ENCODE data around the gene ADAMTS17. TPM values are rescaled to one million over a fixed set of nuclear protein-coding genes. Genes with fewer than 3 reads are reported as not detected.

ADAMTS17 gene
- total RNA-seq, 1 experiment from 2014 or later: 4.2 TPM

DNA sequence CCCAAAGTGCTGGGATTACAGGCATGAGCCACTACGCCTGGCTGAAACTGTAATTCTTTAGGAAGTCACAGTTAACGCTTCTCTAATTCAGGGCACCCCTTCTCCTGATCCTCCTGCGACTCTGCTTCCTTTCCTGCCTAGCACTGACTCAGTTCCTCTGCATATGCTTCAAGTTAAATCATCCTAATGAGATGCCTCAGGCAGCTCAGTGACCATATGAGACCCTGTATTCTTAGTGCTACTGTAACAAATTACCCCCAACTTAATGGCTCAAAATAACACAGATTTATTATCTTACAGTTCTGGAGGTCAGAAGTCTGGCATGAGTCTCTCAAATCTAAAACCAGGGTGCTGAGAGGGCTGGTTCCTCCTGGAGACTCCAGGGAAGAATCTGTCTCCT lies 336.8 kb downstream of the ADAMTS17 start:
- TF ChIP-seq CEBPB (IDR thresholded peaks at IDR 0.05; ENCODE audit: low read depth): no peak
- Histone ChIP-seq H3K27ac (ENCODE audit: low read depth, low read length) (no peak overlapping the region), H3K79me2 (ENCODE audit: insufficient read depth, low read length) (no peaks in the 10 kb centered on the region), H3K27me3 (ENCODE audit: insufficient read depth, low read length) (no peaks in the 10 kb centered on the region), H3K4me2 (ENCODE audit: low read length) (no peak overlapping the region), H3K36me3 (ENCODE audit: control insufficient read depth in 1 of 2, insufficient read depth in 2 of 2, low read length in 2 of 2) (no peaks in the 10 kb centered on the region), H3K4me3 (replicated peaks in 1 of 2; ENCODE audit: low read depth in 1 of 2, low read length in 2 of 2) (no peak overlapping the region), H3K9me2 (ENCODE audit: insufficient read depth) (no peaks in the 10 kb centered on the region), H3K9me3 (ENCODE audit: control insufficient read depth in 1 of 2, insufficient read depth in 1 of 2, low read depth in 1 of 2, low read length in 2 of 2) (no peaks in the 10 kb centered on the region), H3K4me1 (ENCODE audit: control insufficient read depth in 1 of 2, insufficient read depth in 2 of 2, low read length in 2 of 2) (peaks cover 0 to 6% of the 10 kb centered on the region in 2 experiments; a peak in 1 of 4 replicates), H4K20me1 (ENCODE audit: insufficient read depth) (no peaks in the 10 kb centered on the region), H3K9ac (ENCODE audit: low read length) (no peak overlapping the region), H2AFZ (ENCODE audit: low read depth, low read length, poor library complexity, severe bottlenecking) (no peak overlapping the region)
- ATAC-seq (no peak), DNase-seq (ENCODE audit: low read depth, low spot score) (no peak)
- ChIA-PET RAD21 (ENCODE audit: low non-redundant PET in 1 of 2, low total read pairs in 2 of 2, uncharacterized antibody in 2 of 2, unreplicated experiment in 2 of 2) (no interaction called here), CTCF (no interaction called here), POLR2A (no interaction called here)
- intact Hi-C loops (cut with micrococcal nuclease): no loop called here
- no TSS peak for BruUV-seq (replicated peaks)

DNA sequence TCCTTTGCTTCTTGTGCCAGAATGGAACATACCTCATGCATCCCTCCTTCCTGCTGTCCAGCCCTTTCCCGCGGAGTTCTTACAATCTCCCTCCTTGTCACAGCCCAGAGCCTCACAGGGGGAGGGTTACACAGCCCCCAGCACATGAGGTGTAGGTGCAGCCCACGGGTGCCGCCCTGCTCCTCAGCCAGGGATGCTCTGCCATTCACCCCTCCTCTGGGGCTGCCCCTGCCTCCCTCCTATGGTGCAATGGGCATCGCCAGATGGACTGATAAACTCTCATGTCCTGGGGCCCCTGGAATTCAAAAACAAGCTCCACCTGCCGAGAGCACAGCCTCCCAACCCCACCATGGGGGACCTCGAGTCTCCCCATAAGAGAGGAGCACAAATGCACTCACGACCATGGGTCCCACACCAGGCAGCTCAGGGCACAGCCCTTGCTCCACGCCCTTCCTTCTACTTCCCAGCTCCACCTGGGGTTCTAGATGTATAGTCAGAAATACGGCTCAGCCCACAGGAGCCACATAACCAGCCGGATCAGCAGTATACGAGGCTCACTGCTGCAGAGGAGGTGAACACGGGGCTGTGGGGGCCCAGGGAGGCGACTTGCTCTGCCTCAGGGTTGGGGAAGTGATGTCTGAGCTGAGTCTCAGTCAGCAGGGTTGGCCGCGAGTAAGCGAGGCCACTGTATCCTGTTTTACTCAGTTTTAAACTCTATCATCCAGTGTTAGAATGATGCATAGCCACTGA lies 338.8 kb downstream of the ADAMTS17 start:
- Histone ChIP-seq H3K9me2 (ENCODE audit: insufficient read depth) (no peaks in the 10 kb centered on the region), H3K9me3 (ENCODE audit: control insufficient read depth in 1 of 2, insufficient read depth in 1 of 2, low read depth in 1 of 2, low read length in 2 of 2) (no peaks in the 10 kb centered on the region), H3K79me2 (ENCODE audit: insufficient read depth, low read length) (no peaks in the 10 kb centered on the region), H3K4me3 (replicated peaks in 1 of 2; ENCODE audit: low read depth in 1 of 2, low read length in 2 of 2) (no peak overlapping the region), H3K36me3 (ENCODE audit: control insufficient read depth in 1 of 2, insufficient read depth in 2 of 2, low read length in 2 of 2) (no peaks in the 10 kb centered on the region), H3K4me2 (ENCODE audit: low read length) (no peak overlapping the region), H3K4me1 (ENCODE audit: control insufficient read depth in 1 of 2, insufficient read depth in 2 of 2, low read length in 2 of 2) (peaks cover 0 to 1% of the 10 kb centered on the region in 2 experiments; a peak in 1 of 4 replicates), H3K27ac (ENCODE audit: low read depth, low read length) (no peak overlapping the region), H2AFZ (ENCODE audit: low read depth, low read length, poor library complexity, severe bottlenecking) (no peak overlapping the region), H3K9ac (ENCODE audit: low read length) (no peak overlapping the region), H4K20me1 (ENCODE audit: insufficient read depth) (no peaks in the 10 kb centered on the region), H3K27me3 (ENCODE audit: insufficient read depth, low read length) (no peaks in the 10 kb centered on the region)
- BruUV-seq (replicated peaks): no TSS peak
- TF ChIP-seq RAD21 (IDR thresholded peaks at IDR 0.05; ENCODE audit: low read depth): no peak
- TF ChIP-seq CEBPB (IDR thresholded peaks at IDR 0.05; ENCODE audit: low read depth): no peak
- TF ChIP-seq EZH2 (IDR thresholded peaks at IDR 0.05): no peak
- TF ChIP-seq FOSL1 (IDR thresholded peaks at IDR 0.05; ENCODE audit: low read depth): no peak
- no peak for TF ChIP-seq CBX3 (IDR thresholded peaks at IDR 0.05; ENCODE audit: low read depth)
- RAD21 ChIA-PET (ENCODE audit: low non-redundant PET in 1 of 2, low total read pairs in 2 of 2, uncharacterized antibody in 2 of 2, unreplicated experiment in 2 of 2): no interaction called here
- POLR2A ChIA-PET: no interaction called here
- CTCF ChIA-PET: no interaction called here
- intact Hi-C loops (cut with micrococcal nuclease): no loop called here
- DNase-seq (ENCODE audit: low read depth, low spot score) (no peak), ATAC-seq (no peak)

Data from HCT116 (cell line).